Esophagus muscularis mucosa (tissue), 4 donors: ENCODE data around the gene CH25H. TPM values are rescaled to one million over a fixed set of nuclear protein-coding genes. Genes with fewer than 3 reads are reported as not detected.

Experiments
- DNase-seq: peaks from one replicate; pipeline ENCODE4 v3.0.0-alpha.2; 2017; ENCODE audit errors: extremely low spot score
- H3K27ac ChIP-seq, 4 donors: fragments of 200-600 bp; sonication (generic); replicated peaks in 1 of 4; 1 replicate in 3 of 4; 2 replicates in 1 of 4; pipeline ENCODE4 v1.5.1; 2016 to 2019; ENCODE audit warnings: mild to moderate bottlenecking in 1 of 4
- H3K27me3 ChIP-seq, 4 donors: fragments of 200-600 bp; sonication (generic); one replicate each; pipeline versions ENCODE4 v1.5.1 to v1.6.0; 2016 to 2019
- H3K36me3 ChIP-seq, 4 donors: fragments of 200-600 bp; sonication (generic); one replicate each; pipeline ENCODE4 v1.5.1; 2016 to 2019
- H3K4me1 ChIP-seq, 4 donors: fragments of 200-600 bp; sonication (generic); one replicate each; pipeline ENCODE4 v1.5.1; 2016 to 2019
- H3K4me3 ChIP-seq, 4 donors: fragments of 200-600 bp; sonication (generic); 1 replicate in 2 of 4; 2 replicates in 2 of 4; pipeline ENCODE4 v1.5.1; 2016 to 2019; ENCODE audit warnings: mild to moderate bottlenecking in 4 of 4, moderate library complexity in 1 of 4
- H3K9me3 ChIP-seq, 4 donors: fragments of 200-600 bp; sonication (generic); 1 replicate in 3 of 4; 2 replicates in 1 of 4; pipeline ENCODE4 v1.5.1; 2016 to 2019
- CTCF ChIP-seq, 3 experiments: fragments of 200-600 bp in 2 of 3; fragments of 450-650 bp in 1 of 3; sonication (generic) in 2 of 3; IDR thresholded peaks; one replicate each; pipeline ENCODE4 v1.5.1; 2017 to 2019; ENCODE audit warnings: antibody characterized with exemption in 3 of 3, mild to moderate bottlenecking in 2 of 3, moderate library complexity in 1 of 3
- EP300 ChIP-seq: sonication (generic); formaldehyde crosslinking; IDR thresholded peaks from one replicate; pipeline ENCODE4 v1.6.1; 2017; ENCODE audit warnings: antibody characterized with exemption
- POLR2A ChIP-seq: fragments of 450-650 bp; IDR thresholded peaks from one replicate; pipeline ENCODE4 v1.6.1; 2017; ENCODE audit warnings: antibody characterized with exemption, moderate library complexity, mild to moderate bottlenecking, low read depth
- POLR2AphosphoS5 ChIP-seq, 2 donors: sonication (generic); formaldehyde crosslinking; IDR thresholded peaks; one replicate each; pipeline ENCODE4 v1.6.1; 2017; ENCODE audit warnings: antibody characterized with exemption in 2 of 2
- WGBS: methylation state at CpG from one replicate; pipeline ENCODE4 v1.1.5; 2018; 5-methylcytosine and 5-hydroxymethylcytosine counted together
- intact Hi-C: fragments of 100-400 bp; cut with DNase I; formaldehyde crosslinking; loops from one replicate; pipeline ENCODE4 v1.15.1; 2023
- total RNA-seq, 4 donors: library from RNA; depleted of rRNA; stranded (reverse); fragments of >200 nt; gene quantifications; one replicate each; pipeline versions ENCODE4 v1.1.0 to v1.2.1, GENCODE V29; 2016

The CH25H gene
- total RNA-seq, 4 donors from 2014 or later: 2.1 to 83.3 (median 2.4) TPM

GRCh38 chr10:89156161-89156835 is 50.8 kb downstream of the CH25H start:
- Histone ChIP-seq H3K27ac (no peak overlapping the region), H3K27me3 (no peaks in the 10 kb centered on the region), H3K9me3 (no peaks in the 10 kb centered on the region), H3K36me3 (no peaks in the 10 kb centered on the region), H3K4me1 (no peaks in the 10 kb centered on the region), H3K4me3 (no peak overlapping the region)
- intact Hi-C loops: no loop called here
- WGBS: 79% methylated on average over 5 of the region's 5 CpGs
- no peak for TF ChIP-seq EP300
- TF ChIP-seq POLR2A: no peak
- TF ChIP-seq CTCF (IDR thresholded peaks at IDR 0.05): no peak
- TF ChIP-seq POLR2AphosphoS5 (IDR thresholded peaks at IDR 0.05): no peak
- no peak for DNase-seq

Other genes with a start within 250 kb of the CH25H start
- gene FAS, start 216.5 kb downstream of the CH25H start, total RNA-seq: 10 to 100 TPM; 16.6 to 27.5 (median 18.7) TPM
- 10 to 100 TPM; 18.3 to 28.3 (median 24.0) TPM for gene LIPA, start 44.5 kb upstream of the CH25H start, total RNA-seq
- gene IFIT2, start 94.7 kb upstream of the CH25H start, total RNA-seq: 1 to 10 TPM; 2.2 to 5.0 (median 3.3) TPM
- 1 to 10 TPM; 7.8 to 9.8 (median 8.8) TPM for gene IFIT3, start 120.7 kb upstream of the CH25H start, total RNA-seq
- under 1 TPM in 1 of 4 donors, not detected in 3; 0.33 TPM for gene IFIT1B, start 170.7 kb upstream of the CH25H start, total RNA-seq
- gene IFIT1, start 185.3 kb upstream of the CH25H start, total RNA-seq: 10 to 100 TPM; 10.6 to 15.4 (median 11.9) TPM
- gene IFIT5, start 207.3 kb upstream of the CH25H start, total RNA-seq: 10 to 100 TPM; 13.0 to 23.3 (median 19.1) TPM